HEK293 (cell line): ENCODE data around the gene DENND1A.

Experiments
- CTCF ChIA-PET: fragments of 350-600 bp; formaldehyde crosslinking; extraction: SDS; loops from one replicate; lab custom pipeline; 2021; ENCODE audit warnings: antibody characterized with exemption; lab: Yijun Ruan, JAX
- POLR2A ChIA-PET: fragments of 300-600 bp; formaldehyde crosslinking; extraction: SDS; loops from one replicate; lab custom pipeline; 2020; ENCODE audit warnings: antibody characterized with exemption, inconsistent platforms; lab: Yijun Ruan, JAX
- H3K27ac ChIP-seq: fragments of 200-500 bp; sonication (Bioruptor generic); 2 replicates; pipeline ENCODE4 v1.5.1; 2014; ENCODE audit warnings: low read depth, low read length, control low read depth, inconsistent platforms; ENCODE audit errors: extremely low read depth
- H3K36me3 ChIP-seq, 2 experiments: fragments of 200-500 bp in 1 of 2; sonication (Bioruptor generic) in 1 of 2; 1 replicate in 1 of 2; 2 replicates in 1 of 2; pipeline ENCODE4 v1.5.1; 2014 to 2017; ENCODE audit warnings: inconsistent platforms in 2 of 2, low read length in 2 of 2; ENCODE audit not compliant: control insufficient read depth in 2 of 2, insufficient read depth in 1 of 2
- H3K4me1 ChIP-seq: fragments of 200-500 bp; sonication (Bioruptor generic); 2 replicates; pipeline ENCODE4 v1.5.1; 2014; ENCODE audit warnings: mild to moderate bottlenecking, low read length, inconsistent platforms; ENCODE audit not compliant: control insufficient read depth, insufficient read depth
- H3K4me3 ChIP-seq: 2 replicates; pipeline ENCODE4 v1.5.1; 2011; ENCODE audit warnings: low read depth, mild to moderate bottlenecking, control low read depth, low read length, moderate library complexity
- H3K9me3 ChIP-seq: fragments of 200-500 bp; sonication (Bioruptor generic); 2 replicates; pipeline ENCODE4 v1.5.1; 2014; ENCODE audit warnings: low read depth, low read length, inconsistent platforms; ENCODE audit not compliant: control insufficient read depth, insufficient read depth
- GLIS1 ChIP-seq: fragments of 450-650 bp; formaldehyde crosslinking; IDR thresholded peaks from 2 replicates; pipeline ENCODE4 v1.5.1; 2016; ENCODE audit warnings: missing biosample characterization, missing genetic modification characterization
- HOXA7 ChIP-seq: sonication (generic); formaldehyde crosslinking; IDR thresholded peaks from 2 replicates; pipeline ENCODE4 v1.8.1; 2022; ENCODE audit warnings: missing genetic modification reagents, borderline replicate concordance
- KLF8 ChIP-seq: fragments of 450-650 bp; formaldehyde crosslinking; IDR thresholded peaks from 2 replicates; pipeline ENCODE4 v1.5.1; 2016; ENCODE audit warnings: missing biosample characterization, missing genetic modification characterization
- REPIN1 ChIP-seq: fragments of 450-650 bp; formaldehyde crosslinking; IDR thresholded peaks from 2 replicates; pipeline ENCODE4 v1.5.1; 2017; ENCODE audit warnings: missing biosample characterization, missing genetic modification characterization, low read depth
- SCRT1 ChIP-seq: fragments of 450-650 bp; formaldehyde crosslinking; IDR thresholded peaks from 2 replicates; pipeline ENCODE4 v1.5.1; 2016; ENCODE audit warnings: missing biosample characterization, missing genetic modification characterization, borderline replicate concordance
- WT1 ChIP-seq: fragments of 450-650 bp; formaldehyde crosslinking; IDR thresholded peaks from 2 replicates; pipeline ENCODE4 v1.5.1; 2016; ENCODE audit warnings: missing biosample characterization, missing genetic modification characterization
- ZBTB17 ChIP-seq: fragments of 450-650 bp; formaldehyde crosslinking; IDR thresholded peaks from 2 replicates; pipeline ENCODE4 v1.5.1; 2016; ENCODE audit warnings: missing biosample characterization, missing genetic modification characterization
- ZEB2 ChIP-seq: fragments of 450-650 bp; formaldehyde crosslinking; IDR thresholded peaks from 2 replicates; pipeline ENCODE4 v1.5.1; 2016; ENCODE audit warnings: missing biosample characterization, missing genetic modification characterization
- ZFP41 ChIP-seq: fragments of 450-650 bp; formaldehyde crosslinking; IDR thresholded peaks from 2 replicates; pipeline ENCODE4 v1.5.1; 2016; ENCODE audit warnings: missing biosample characterization, missing genetic modification characterization, borderline replicate concordance
- ZNF175 ChIP-seq: fragments of 450-650 bp; formaldehyde crosslinking; IDR thresholded peaks from 2 replicates; pipeline ENCODE4 v1.5.1; 2016; ENCODE audit warnings: missing biosample characterization, missing genetic modification characterization
- ZNF266 ChIP-seq: fragments of 450-650 bp; formaldehyde crosslinking; IDR thresholded peaks from 2 replicates; pipeline ENCODE4 v1.5.1; 2016; ENCODE audit warnings: missing biosample characterization, missing genetic modification characterization, low read depth
- ZNF292 ChIP-seq: fragments of 450-650 bp; formaldehyde crosslinking; IDR thresholded peaks from 2 replicates; pipeline ENCODE4 v1.5.1; 2016; ENCODE audit warnings: low read depth, missing biosample characterization, missing genetic modification characterization, borderline replicate concordance
- ZNF423 ChIP-seq: fragments of 450-650 bp; formaldehyde crosslinking; IDR thresholded peaks from 2 replicates; pipeline ENCODE4 v1.5.1; 2016; ENCODE audit warnings: missing biosample characterization, missing genetic modification characterization
- ZNF514 ChIP-seq: fragments of 450-650 bp; formaldehyde crosslinking; IDR thresholded peaks from 2 replicates; pipeline ENCODE4 v1.5.1; 2016; ENCODE audit warnings: missing biosample characterization, missing genetic modification characterization
- ZNF521 ChIP-seq: fragments of 450-650 bp; formaldehyde crosslinking; IDR thresholded peaks from 2 replicates; pipeline ENCODE4 v1.5.1; 2017; ENCODE audit warnings: missing biosample characterization, mild to moderate bottlenecking, missing genetic modification characterization
- ZNF596 ChIP-seq: fragments of 450-650 bp; IDR thresholded peaks from 2 replicates; pipeline ENCODE4 v1.5.0; 2018; ENCODE audit warnings: missing biosample characterization, mild to moderate bottlenecking, missing genetic modification characterization, moderate library complexity
- ZNF621 ChIP-seq: fragments of 450-650 bp; formaldehyde crosslinking; IDR thresholded peaks from 2 replicates; pipeline ENCODE4 v1.5.1; 2017; ENCODE audit warnings: missing biosample characterization, missing genetic modification characterization
- ZNF623 ChIP-seq: fragments of 450-650 bp; formaldehyde crosslinking; IDR thresholded peaks from 2 replicates; pipeline ENCODE4 v1.5.1; 2016; ENCODE audit warnings: missing biosample characterization, missing genetic modification characterization
- ZNF654 ChIP-seq: fragments of 450-650 bp; formaldehyde crosslinking; IDR thresholded peaks from 2 replicates; pipeline ENCODE4 v1.5.1; 2016; ENCODE audit warnings: low read depth, missing biosample characterization, missing genetic modification characterization
- ZNF658 ChIP-seq: fragments of 450-650 bp; formaldehyde crosslinking; IDR thresholded peaks from 2 replicates; pipeline ENCODE4; 2016; ENCODE audit warnings: missing biosample characterization, missing genetic modification characterization
- ZNF707 ChIP-seq: fragments of 450-650 bp; formaldehyde crosslinking; IDR thresholded peaks from 2 replicates; pipeline ENCODE4 v1.5.1; 2016; ENCODE audit warnings: missing biosample characterization, missing genetic modification characterization
- ZSCAN23 ChIP-seq: fragments of 450-650 bp; formaldehyde crosslinking; IDR thresholded peaks from 2 replicates; pipeline ENCODE4 v1.5.1; 2016; ENCODE audit warnings: missing biosample characterization, missing genetic modification characterization
- TF ChIP-seq, protein P1 (sequence below): sonication (generic); formaldehyde crosslinking; IDR thresholded peaks from 2 replicates; pipeline ENCODE4 v1.8.1; 2022; ENCODE audit warnings: mild to moderate bottlenecking, moderate library complexity, missing genetic modification reagents
- TF ChIP-seq, protein P2 (sequence below): fragments of 450-650 bp; formaldehyde crosslinking; IDR thresholded peaks from 2 replicates; pipeline ENCODE4 v1.5.1; 2016; ENCODE audit warnings: missing biosample characterization, missing genetic modification characterization
- TF ChIP-seq, protein P3 (sequence below): fragments of 450-650 bp; formaldehyde crosslinking; optimal IDR thresholded peaks from 2 replicates; pipeline ENCODE3; 2016; ENCODE audit warnings: missing biosample characterization, mild to moderate bottlenecking, missing genetic modification characterization
- TF ChIP-seq, protein P4 (sequence below): fragments of 450-650 bp; formaldehyde crosslinking; IDR thresholded peaks from 2 replicates; pipeline ENCODE4 v1.5.1; 2016; ENCODE audit warnings: missing biosample characterization, missing genetic modification characterization

Gene DENND1A

DNA sequence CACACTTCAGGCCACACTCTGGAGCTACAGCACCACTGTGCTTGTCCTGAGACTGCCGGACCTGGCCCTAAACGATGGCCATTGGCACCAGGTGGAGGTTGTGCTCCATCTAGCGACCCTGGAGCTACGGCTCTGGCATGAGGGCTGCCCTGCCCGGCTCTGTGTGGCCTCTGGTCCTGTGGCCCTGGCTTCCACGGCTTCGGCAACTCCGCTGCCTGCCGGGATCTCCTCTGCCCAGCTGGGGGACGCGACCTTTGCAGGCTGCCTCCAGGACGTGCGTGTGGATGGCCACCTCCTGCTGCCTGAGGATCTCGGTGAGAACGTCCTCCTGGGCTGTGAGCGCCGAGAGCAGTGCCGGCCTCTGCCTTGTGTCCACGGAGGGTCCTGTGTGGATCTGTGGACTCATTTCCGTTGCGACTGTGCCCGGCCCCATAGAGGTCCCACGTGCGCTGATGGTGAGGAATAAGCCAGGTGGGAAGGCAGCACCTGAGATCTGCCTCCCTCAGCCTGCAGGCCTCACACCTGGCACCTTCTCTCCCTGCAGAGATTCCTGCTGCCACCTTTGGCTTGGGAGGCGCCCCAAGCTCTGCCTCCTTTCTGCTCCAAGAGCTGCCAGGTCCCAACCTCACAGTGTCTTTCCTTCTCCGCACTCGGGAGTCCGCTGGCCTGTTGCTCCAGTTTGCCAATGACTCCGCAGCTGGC, 559.2 kb downstream of the DENND1A start:
- TF ChIP-seq SCRT1 (no peak), ZBTB17 (no peak), ZNF514 (tag by site-specific recombination) (no peak), ZFP41 (tag by site-specific recombination) (no peak), ZNF266 (tag by site-specific recombination) (no peak), WT1 (tag by site-specific recombination) (no peak), ZSCAN23 (no peak), ZNF292 (no peak), HOXA7 (CRISPR knock-in tag) (no peak), ZEB2 (no peak), GLIS1 (tag by site-specific recombination) (no peak), REPIN1 (no peak)
- TF ChIP-seq, protein P1, sequence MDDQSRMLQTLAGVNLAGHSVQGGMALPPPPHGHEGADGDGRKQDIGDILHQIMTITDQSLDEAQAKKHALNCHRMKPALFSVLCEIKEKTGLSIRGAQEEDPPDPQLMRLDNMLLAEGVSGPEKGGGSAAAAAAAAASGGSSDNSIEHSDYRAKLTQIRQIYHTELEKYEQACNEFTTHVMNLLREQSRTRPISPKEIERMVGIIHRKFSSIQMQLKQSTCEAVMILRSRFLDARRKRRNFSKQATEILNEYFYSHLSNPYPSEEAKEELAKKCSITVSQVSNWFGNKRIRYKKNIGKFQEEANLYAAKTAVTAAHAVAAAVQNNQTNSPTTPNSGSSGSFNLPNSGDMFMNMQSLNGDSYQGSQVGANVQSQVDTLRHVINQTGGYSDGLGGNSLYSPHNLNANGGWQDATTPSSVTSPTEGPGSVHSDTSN (CRISPR knock-in tag) = no peak
- TF ChIP-seq, protein P2, sequence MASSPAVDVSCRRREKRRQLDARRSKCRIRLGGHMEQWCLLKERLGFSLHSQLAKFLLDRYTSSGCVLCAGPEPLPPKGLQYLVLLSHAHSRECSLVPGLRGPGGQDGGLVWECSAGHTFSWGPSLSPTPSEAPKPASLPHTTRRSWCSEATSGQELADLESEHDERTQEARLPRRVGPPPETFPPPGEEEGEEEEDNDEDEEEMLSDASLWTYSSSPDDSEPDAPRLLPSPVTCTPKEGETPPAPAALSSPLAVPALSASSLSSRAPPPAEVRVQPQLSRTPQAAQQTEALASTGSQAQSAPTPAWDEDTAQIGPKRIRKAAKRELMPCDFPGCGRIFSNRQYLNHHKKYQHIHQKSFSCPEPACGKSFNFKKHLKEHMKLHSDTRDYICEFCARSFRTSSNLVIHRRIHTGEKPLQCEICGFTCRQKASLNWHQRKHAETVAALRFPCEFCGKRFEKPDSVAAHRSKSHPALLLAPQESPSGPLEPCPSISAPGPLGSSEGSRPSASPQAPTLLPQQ (tag by site-specific recombination) = no peak
- TF ChIP-seq, protein P3, sequence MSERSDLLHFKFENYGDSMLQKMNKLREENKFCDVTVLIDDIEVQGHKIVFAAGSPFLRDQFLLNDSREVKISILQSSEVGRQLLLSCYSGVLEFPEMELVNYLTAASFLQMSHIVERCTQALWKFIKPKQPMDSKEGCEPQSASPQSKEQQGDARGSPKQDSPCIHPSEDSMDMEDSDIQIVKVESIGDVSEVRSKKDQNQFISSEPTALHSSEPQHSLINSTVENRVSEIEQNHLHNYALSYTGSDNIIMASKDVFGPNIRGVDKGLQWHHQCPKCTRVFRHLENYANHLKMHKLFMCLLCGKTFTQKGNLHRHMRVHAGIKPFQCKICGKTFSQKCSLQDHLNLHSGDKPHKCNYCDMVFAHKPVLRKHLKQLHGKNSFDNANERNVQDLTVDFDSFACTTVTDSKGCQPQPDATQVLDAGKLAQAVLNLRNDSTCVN (tag by site-specific recombination) = no peak
- TF ChIP-seq, protein P4, sequence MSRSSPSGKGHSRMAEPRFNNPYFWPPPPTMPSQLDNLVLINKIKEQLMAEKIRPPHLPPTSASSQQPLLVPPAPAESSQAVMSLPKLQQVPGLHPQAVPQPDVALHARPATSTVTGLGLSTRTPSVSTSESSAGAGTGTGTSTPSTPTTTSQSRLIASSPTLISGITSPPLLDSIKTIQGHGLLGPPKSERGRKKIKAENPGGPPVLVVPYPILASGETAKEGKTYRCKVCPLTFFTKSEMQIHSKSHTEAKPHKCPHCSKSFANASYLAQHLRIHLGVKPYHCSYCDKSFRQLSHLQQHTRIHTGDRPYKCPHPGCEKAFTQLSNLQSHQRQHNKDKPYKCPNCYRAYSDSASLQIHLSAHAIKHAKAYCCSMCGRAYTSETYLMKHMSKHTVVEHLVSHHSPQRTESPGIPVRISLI = no peak
- TF ChIP-seq, all 188 proteins: peak for 0
- Histone ChIP-seq H3K36me3 (no peaks in the 10 kb centered on the region), H3K27ac (no peak overlapping the region), H3K4me3 (no peak overlapping the region), H3K9me3 (no peaks in the 10 kb centered on the region), H3K4me1 (no peaks in the 10 kb centered on the region)
- ChIA-PET POLR2A (no interaction called here), CTCF (no interaction called here)

DNA sequence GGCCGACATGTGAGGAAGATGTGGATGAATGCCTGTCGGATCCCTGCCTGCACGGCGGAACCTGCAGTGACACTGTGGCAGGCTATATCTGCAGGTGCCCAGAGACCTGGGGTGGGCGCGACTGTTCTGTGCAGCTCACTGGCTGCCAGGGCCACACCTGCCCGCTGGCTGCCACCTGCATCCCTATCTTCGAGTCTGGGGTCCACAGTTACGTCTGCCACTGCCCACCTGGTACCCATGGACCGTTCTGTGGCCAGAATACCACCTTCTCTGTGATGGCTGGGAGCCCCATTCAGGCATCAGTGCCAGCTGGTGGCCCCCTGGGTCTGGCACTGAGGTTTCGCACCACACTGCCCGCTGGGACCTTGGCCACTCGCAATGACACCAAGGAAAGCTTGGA, 559.8 kb downstream of the DENND1A start:
- Histone ChIP-seq H3K9me3 (no peaks in the 10 kb centered on the region), H3K4me1 (no peaks in the 10 kb centered on the region), H3K4me3 (no peak overlapping the region), H3K36me3 (no peaks in the 10 kb centered on the region), H3K27ac (no peak overlapping the region)
- POLR2A ChIA-PET = no interaction called here
- CTCF ChIA-PET = interaction anchor here (0.6 kb wide), 1 partner anchor 435 kb away, joined by 3 read pairs; no protein-coding TSS in a partner anchor
- no peak for TF ChIP-seq GLIS1 (tag by site-specific recombination)
- no peak for TF ChIP-seq ZNF654 (tag by site-specific recombination)
- TF ChIP-seq ZNF623 (tag by site-specific recombination) = no peak
- no peak for TF ChIP-seq ZSCAN23
- TF ChIP-seq ZNF621 (tag by site-specific recombination) = no peak
- no peak for TF ChIP-seq ZNF423 (tag by site-specific recombination)
- no peak for TF ChIP-seq ZNF658 (tag by site-specific recombination)
- no peak for TF ChIP-seq ZNF175 (tag by site-specific recombination)
- no peak for TF ChIP-seq ZNF521 (tag by site-specific recombination)
- TF ChIP-seq ZNF596 = no peak
- TF ChIP-seq, protein P3 (tag by site-specific recombination) = no peak
- no peak for TF ChIP-seq SCRT1
- no peak for TF ChIP-seq KLF8 (tag by site-specific recombination)
- TF ChIP-seq ZNF707 (tag by site-specific recombination) = no peak
